ENCODE measurements around the gene DPY30. TPM values are rescaled to one million over a fixed set of nuclear protein-coding genes. Genes with fewer than 3 reads are reported as not detected.
"Not testable (repeated sequence)": the region's sequence is repeated elsewhere in the genome, so short reads cannot be mapped to it uniquely, and the experiment has no call there.

The DPY30 gene
- total RNA-seq, 4 donors from 2014 or later = 19.7 to 52.9 (median 42.6) TPM; not detected in 1

GRCh38 chr2:32061430-32061829 is 21.8 kb upstream of the DPY30 start:
- Histone ChIP-seq H3K4me3 (no peak overlapping the region), H3K9me3 (no peaks in the 10 kb centered on the region), H3K36me3 (peaks cover 0 to 4% (median 0%) of the 10 kb centered on the region in 4 donors), H3K27me3 (no peaks in the 10 kb centered on the region), H3K4me1 (peaks cover 0 to 30% (median 14%) of the 10 kb centered on the region in 4 donors), H3K27ac (no peak overlapping the region)
- intact Hi-C loops (cut with DNase I; ENCODE audit: low total_unique reads) (no loop called here), in situ Hi-C loops (cut with MboI; ENCODE audit: low pct_ligation_motif_present in 1 of 4, low pct_unique_long_range_greater_than_20kb in 1 of 4, low sequenced_read_pairs in 3 of 4) (no loop called here)
- no peak for DNase-seq
- TF ChIP-seq POLR2A (IDR thresholded peaks at IDR 0.05) (no peak), POLR2AphosphoS5 (IDR thresholded peaks at IDR 0.05) (no peak), CTCF (IDR thresholded peaks at IDR 0.05) (no peak), EP300 (IDR thresholded peaks at IDR 0.05; ENCODE audit: low read depth) (no peak)
- 93 to 96% methylated on average over 3 to 8 of the region's 8 CpGs for WGBS, 2 donors (ENCODE audit: low coverage in 1 of 2)

- no peaks in the 10 kb centered on the region for H3K27me3 ChIP-seq
- no peak overlapping the region for H3K4me3 ChIP-seq
- H3K9me3 ChIP-seq = no peaks in the 10 kb centered on the region
- WGBS, 2 donors (ENCODE audit: low coverage in 1 of 2) = 92 to 96% methylated on average over 2 of the region's 2 CpGs
- H3K36me3 ChIP-seq = no peaks in the 10 kb centered on the region
- DNase-seq = no peak
- in situ Hi-C loops (cut with MboI; ENCODE audit: low pct_ligation_motif_present in 1 of 4, low pct_unique_long_range_greater_than_20kb in 1 of 4, low sequenced_read_pairs in 3 of 4) = no loop called here
- no peak overlapping the region for H3K27ac ChIP-seq
- TF ChIP-seq POLR2A (IDR thresholded peaks at IDR 0.05) = no peak
- TF ChIP-seq EP300 (IDR thresholded peaks at IDR 0.05; ENCODE audit: low read depth) = no peak
- no peak for TF ChIP-seq CTCF (IDR thresholded peaks at IDR 0.05)
- no peak for TF ChIP-seq POLR2AphosphoS5 (IDR thresholded peaks at IDR 0.05)
- intact Hi-C loops (cut with DNase I; ENCODE audit: low total_unique reads) = no loop called here
- H3K4me1 ChIP-seq = peaks cover 0 to 18% (median 13%) of the 10 kb centered on the region in 4 donors
Measured at GRCh38 chr2:32060266-32060665, 20.7 kb upstream of the DPY30 start.

- TF ChIP-seq EP300 (IDR thresholded peaks at IDR 0.05; ENCODE audit: low read depth) (no peak), CTCF (IDR thresholded peaks at IDR 0.05) (no peak), POLR2A (IDR thresholded peaks at IDR 0.05) (no peak), POLR2AphosphoS5 (IDR thresholded peaks at IDR 0.05) (no peak)
- DNase-seq = no peak
- WGBS, 2 donors (ENCODE audit: low coverage in 1 of 2) = 93% methylated on average over 2 of the region's 2 CpGs; no CpG with 5 or more reads in 1 of the 2 donors
- intact Hi-C loops (cut with DNase I; ENCODE audit: low total_unique reads) (no loop called here), in situ Hi-C loops (cut with MboI; ENCODE audit: low pct_ligation_motif_present in 1 of 4, low pct_unique_long_range_greater_than_20kb in 1 of 4, low sequenced_read_pairs in 3 of 4) (no loop called here)
- no peak overlapping the region for H3K4me3 ChIP-seq
- H3K27me3 ChIP-seq = no peaks in the 10 kb centered on the region
- H3K4me1 ChIP-seq = peaks cover 0 to 9% (median 4%) of the 10 kb centered on the region in 4 donors
- no peaks in the 10 kb centered on the region for H3K9me3 ChIP-seq
- H3K36me3 ChIP-seq = no peaks in the 10 kb centered on the region
- H3K27ac ChIP-seq = no peak overlapping the region
Measured at GRCh38 chr2:32058130-32058529, 18.5 kb upstream of the DPY30 start.

DNA sequence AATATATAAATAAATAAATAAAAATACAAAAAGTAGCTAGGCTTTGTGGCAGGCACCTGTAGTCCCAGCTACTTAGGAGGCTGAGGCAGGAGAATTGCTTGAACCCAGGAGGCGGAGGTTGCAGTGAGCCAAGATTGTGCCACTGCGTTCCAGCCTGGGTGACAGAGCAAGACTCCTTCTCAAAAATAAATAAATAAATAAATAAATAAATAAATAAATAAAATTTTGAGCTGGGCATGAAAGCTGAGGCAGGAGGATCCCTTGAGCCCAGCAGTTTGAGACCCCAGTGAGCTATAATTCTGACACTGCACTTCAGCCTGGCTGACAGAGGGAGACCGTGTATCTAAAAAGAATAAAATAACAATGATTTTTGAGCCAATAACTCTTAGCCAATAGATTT is 15.0 kb upstream of the DPY30 start:
- H3K4me3 ChIP-seq; H3K36me3 ChIP-seq; H3K4me1 ChIP-seq; in situ Hi-C loops (cut with MboI; ENCODE audit: low pct_ligation_motif_present in 1 of 4, low pct_unique_long_range_greater_than_20kb in 1 of 4, low sequenced_read_pairs in 3 of 4); H3K27me3 ChIP-seq; intact Hi-C loops (cut with DNase I; ENCODE audit: low total_unique reads); H3K27ac ChIP-seq; H3K9me3 ChIP-seq; DNase-seq: not testable (repeated sequence)
- WGBS, 2 donors (ENCODE audit: low coverage in 1 of 2) = 79 to 89% methylated on average over 3 of the region's 3 CpGs

DNA sequence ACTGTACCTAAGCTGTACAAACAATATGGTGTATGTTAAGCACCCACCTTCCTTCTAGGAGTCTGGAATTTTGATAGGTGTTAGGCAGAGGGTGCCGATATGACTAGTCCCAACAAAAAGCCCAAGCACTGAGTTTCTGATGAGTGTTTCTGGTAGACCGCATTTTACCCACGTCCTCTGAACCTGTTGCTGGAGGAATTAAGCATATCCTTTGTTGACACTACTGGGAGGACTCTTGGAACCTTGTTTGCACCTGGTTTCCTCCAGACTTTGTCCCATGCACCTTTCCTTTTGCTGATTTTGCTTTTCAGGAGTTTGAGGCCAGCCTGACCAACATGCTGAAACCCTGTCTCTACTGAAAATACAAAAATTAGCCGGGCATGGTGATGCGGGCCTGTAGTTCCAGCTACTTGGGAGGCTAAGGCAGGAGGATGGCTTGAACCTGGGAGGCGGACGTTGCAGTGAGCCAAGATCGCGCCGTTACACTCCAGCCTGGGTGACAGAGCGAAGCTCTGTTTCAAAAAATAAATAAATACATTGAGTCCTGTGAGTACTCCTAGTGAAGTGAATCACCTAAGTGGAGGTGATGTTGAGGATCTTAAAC is 12.3 kb upstream of the DPY30 start:
- Histone ChIP-seq H3K27me3 (no peaks in the 10 kb centered on the region), H3K27ac (no peak overlapping the region), H3K36me3 (no peaks in the 10 kb centered on the region), H3K4me1 (no peaks in the 10 kb centered on the region), H3K9me3 (no peaks in the 10 kb centered on the region), H3K4me3 (no peak overlapping the region)
- DNase-seq = no peak
- intact Hi-C loops (cut with DNase I; ENCODE audit: low total_unique reads) (no loop called here), in situ Hi-C loops (cut with MboI; ENCODE audit: low pct_ligation_motif_present in 1 of 4, low pct_unique_long_range_greater_than_20kb in 1 of 4, low sequenced_read_pairs in 3 of 4) (no loop called here)
- WGBS, 2 donors (ENCODE audit: low coverage in 1 of 2) = 83 to 95% methylated on average over 8 to 11 of the region's 11 CpGs
- TF ChIP-seq POLR2AphosphoS5 (IDR thresholded peaks at IDR 0.05) (no peak), POLR2A (IDR thresholded peaks at IDR 0.05) (no peak), EP300 (IDR thresholded peaks at IDR 0.05; ENCODE audit: low read depth) (no peak), CTCF (IDR thresholded peaks at IDR 0.05) (no peak)
